Left ventricle myocardium inferior (tissue), 1 donor: ENCODE measurements around the gene FDXR. TPM values are rescaled to one million over a fixed set of nuclear protein-coding genes. Genes with fewer than 3 reads are reported as not detected.
A peak's percentile ranks its signal among the peaks of the same experiment; 100 is the strongest.
"Not testable (repeated sequence)": the region's sequence is repeated elsewhere in the genome, so short reads cannot be mapped to it uniquely, and the experiment has no call there.

ENCODE experiments used
- DNase-seq: peaks from one replicate; pipeline ENCODE4 v3.0.0-alpha.2; 2020
- H3K27ac ChIP-seq: fragments of 200-600 bp; replicated peaks from 2 replicates; pipeline ENCODE4 v1.8.0; 2021
- H3K27me3 ChIP-seq: fragments of 200-600 bp; 2 replicates; pipeline ENCODE4 v1.8.0; 2021; ENCODE audit warnings: low read depth
- H3K36me3 ChIP-seq: fragments of 200-600 bp; 2 replicates; pipeline ENCODE4 v1.8.0; 2021
- H3K4me1 ChIP-seq: fragments of 200-600 bp; 2 replicates; pipeline ENCODE4 v1.8.0; 2021
- H3K4me3 ChIP-seq: fragments of 200-600 bp; 2 replicates; pipeline ENCODE4 v1.8.0; 2021; ENCODE audit warnings: mild to moderate bottlenecking, moderate library complexity
- H3K9me3 ChIP-seq: fragments of 200-600 bp; replicated peaks from 2 replicates; pipeline ENCODE4 v1.8.0; 2021
- intact Hi-C: fragments of 100-400 bp; cut with micrococcal nuclease; formaldehyde crosslinking; loops from one replicate; pipeline ENCODE4 v1.11.0; 2022
- total RNA-seq: library from RNA; stranded (reverse); fragmentation: NEBNext Ultra II Directional; extraction: Animal tissue kit (Norgen Biotek cat#: 25700); gene quantifications from one replicate; pipeline ENCODE4 v1.2.1, GENCODE V29; 2021
- TF ChIP-seq, protein P1 (sequence below): fragments of 200-600 bp; IDR thresholded peaks from 2 replicates; pipeline ENCODE4 v1.8.0; 2021; ENCODE audit warnings: antibody characterized with exemption, mild to moderate bottlenecking, borderline replicate concordance
- donor health status: DM: no; HTN: yes; CAD: no; lungs with severe emphysema.

The FDXR gene
- total RNA-seq, 1 donor from 2014 or later: 5.7 TPM

DNA sequence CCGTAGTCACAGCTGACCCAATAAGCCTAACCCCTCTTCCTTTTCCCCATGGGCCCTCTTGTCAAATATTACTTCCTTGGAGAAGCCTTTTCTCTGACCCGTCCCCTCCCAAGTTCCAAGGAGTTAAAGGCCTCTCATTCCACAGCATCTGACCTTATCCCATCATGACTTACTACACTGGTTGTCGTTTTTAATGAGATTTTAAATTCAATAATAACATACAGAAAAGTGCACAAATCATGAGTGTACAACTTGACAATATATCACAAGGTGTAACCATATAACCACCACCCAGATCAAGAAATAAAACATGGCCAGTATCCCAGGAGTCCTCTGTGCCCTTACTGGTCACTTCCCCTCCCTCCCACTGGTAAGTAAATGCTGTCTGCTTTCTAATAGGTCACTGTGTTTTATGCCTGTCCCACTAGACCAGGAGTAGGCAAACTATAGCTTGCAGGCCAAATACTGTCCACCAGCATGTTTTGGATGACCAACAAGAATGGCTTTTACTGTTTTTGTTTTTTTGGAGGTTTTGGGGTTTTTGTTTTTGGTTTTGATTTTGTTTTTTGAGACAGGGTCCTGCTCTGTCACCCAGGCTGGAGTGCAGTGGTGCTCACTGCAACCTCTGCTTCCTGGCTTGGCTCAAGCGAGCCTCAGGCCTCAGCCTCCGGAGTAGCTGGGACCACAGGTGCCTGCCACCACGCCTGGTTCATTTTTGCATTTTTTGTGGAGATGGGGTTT, 1.2 kb upstream of the FDXR start:
- Histone ChIP-seq H3K9me3 (no peaks in the 10 kb centered on the region), H3K36me3 (no peaks in the 10 kb centered on the region), H3K27me3 (no peaks in the 10 kb centered on the region), H3K4me1 (peaks cover 45% of the 10 kb centered on the region), H3K27ac (peak overlapping the region; percentile 93), H3K4me3 (peak overlapping the region; percentile 77)
- TF ChIP-seq, protein P1, sequence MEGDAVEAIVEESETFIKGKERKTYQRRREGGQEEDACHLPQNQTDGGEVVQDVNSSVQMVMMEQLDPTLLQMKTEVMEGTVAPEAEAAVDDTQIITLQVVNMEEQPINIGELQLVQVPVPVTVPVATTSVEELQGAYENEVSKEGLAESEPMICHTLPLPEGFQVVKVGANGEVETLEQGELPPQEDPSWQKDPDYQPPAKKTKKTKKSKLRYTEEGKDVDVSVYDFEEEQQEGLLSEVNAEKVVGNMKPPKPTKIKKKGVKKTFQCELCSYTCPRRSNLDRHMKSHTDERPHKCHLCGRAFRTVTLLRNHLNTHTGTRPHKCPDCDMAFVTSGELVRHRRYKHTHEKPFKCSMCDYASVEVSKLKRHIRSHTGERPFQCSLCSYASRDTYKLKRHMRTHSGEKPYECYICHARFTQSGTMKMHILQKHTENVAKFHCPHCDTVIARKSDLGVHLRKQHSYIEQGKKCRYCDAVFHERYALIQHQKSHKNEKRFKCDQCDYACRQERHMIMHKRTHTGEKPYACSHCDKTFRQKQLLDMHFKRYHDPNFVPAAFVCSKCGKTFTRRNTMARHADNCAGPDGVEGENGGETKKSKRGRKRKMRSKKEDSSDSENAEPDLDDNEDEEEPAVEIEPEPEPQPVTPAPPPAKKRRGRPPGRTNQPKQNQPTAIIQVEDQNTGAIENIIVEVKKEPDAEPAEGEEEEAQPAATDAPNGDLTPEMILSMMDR: no peak
- no peak for DNase-seq
- intact Hi-C loops: no loop called here

DNA sequence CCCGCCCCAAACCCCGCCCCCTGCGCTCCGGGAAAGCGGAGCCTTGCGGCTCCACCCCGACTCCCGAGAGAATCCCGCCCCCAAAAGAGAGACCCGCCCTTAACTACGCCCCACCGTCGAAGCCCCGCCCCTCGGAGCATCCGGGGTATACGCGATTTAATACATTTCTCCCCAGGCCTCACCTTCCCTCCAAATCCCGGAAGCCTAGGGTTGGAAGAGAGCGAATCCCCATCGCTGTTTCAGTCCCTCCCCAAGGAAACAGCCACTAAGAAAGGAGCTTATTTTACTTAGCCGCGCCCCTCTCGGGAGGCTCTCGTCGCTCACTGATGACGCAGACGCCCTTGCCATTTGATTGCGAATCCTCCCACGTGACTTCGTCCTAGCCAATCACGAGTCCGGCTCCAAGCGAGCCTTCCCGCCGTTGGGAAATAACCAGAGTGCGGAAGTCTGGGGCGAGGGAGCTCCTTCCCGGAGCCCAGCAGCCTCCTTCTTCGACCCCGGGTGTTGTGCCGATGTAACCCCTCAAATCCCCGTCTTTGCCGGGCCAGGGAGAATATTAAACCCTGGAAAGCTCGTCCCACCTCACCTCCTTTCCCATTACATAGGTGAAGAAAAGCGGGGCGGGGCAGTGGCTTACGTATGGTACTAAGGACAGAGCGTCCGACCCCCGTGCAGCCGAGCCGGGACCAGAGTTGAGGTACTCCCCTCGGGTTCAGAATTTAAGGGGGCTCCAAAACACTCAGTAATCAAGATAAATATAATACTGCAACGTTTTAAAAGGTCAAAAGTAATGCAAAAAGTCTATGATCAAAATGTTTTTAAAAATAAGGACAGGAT, 461 bp upstream of the FDXR start:
- intact Hi-C loops: no loop called here
- peak; percentile 99 for DNase-seq

DNA sequence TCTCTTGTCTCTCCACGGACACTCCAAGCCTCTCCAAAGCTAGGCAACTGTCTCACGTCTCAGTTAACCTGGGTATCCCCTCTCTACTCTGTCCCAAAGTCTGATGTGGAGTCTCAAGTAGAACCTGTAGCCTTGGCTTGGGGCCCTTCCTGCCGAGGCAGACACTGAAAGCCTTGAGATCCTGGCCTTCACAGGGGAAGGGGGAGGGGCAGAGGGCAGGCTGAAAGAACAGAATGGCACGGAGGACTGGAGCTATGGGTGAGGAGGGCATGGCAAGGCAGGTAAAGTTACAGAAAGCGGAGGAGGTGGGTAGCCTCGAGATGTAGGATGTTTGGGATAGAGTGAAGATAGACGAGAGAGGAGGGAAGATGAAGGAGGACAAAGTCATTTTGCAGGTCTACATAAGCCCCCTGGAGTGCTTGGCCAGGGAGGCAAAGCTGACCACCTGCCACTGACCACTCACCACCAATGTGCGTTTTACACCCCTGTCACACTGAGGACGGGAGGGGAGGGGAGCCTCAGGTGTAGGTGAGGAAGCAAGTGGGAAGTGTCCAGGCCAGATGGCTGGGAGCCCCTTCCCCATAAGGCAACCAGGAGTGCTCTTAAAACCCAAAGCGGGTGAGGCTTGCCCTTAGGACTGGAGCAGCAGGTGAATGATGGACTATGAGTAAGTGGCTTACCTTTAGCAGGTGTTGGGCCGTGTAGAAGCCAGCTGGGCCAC, 1.3 kb downstream of the FDXR start:
- no peak for DNase-seq
- peaks cover 25% of the 10 kb centered on the region for H3K4me1 ChIP-seq
- intact Hi-C loops: no loop called here
- H3K4me3 ChIP-seq: peak overlapping the region; percentile 77
- TF ChIP-seq, protein P1: no peak
- no peaks in the 10 kb centered on the region for H3K27me3 ChIP-seq
- no peaks in the 10 kb centered on the region for H3K9me3 ChIP-seq
- no peaks in the 10 kb centered on the region for H3K36me3 ChIP-seq
- no peak overlapping the region for H3K27ac ChIP-seq

More for the DNA sequence above, 461 bp upstream of the FDXR start:
- Histone ChIP-seq H3K4me1 (peaks cover 41% of the 10 kb centered on the region), H3K36me3 (no peaks in the 10 kb centered on the region), H3K9me3 (no peaks in the 10 kb centered on the region), H3K27me3 (no peaks in the 10 kb centered on the region), H3K27ac (peak overlapping the region; percentile 93), H3K4me3 (peak overlapping the region; percentile 77)
- TF ChIP-seq, protein P1: no peak

DNA sequence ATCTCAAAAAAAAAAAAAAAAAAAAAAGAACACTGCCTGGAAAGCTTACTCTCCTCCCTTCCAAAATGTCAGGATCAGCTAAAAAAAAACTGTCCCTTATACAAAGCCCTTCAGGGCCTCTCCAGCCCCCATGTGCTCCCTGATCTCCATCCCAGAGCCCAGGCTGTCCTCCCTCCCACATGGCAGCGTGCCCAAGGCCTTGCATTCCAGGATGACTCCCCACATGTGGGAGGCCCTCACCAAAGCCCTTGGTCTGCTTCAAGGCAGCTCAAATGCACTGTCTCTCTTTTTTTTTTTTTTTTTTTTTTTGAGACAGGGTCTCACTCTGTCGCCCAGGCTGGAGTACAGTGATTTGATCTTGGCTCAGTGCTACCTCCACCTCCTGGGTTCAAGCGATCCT, 2.3 kb downstream of the FDXR start:
- no peak overlapping the region for H3K27ac ChIP-seq
- no peaks in the 10 kb centered on the region for H3K27me3 ChIP-seq
- H3K9me3 ChIP-seq: no peaks in the 10 kb centered on the region
- peaks cover 25% of the 10 kb centered on the region for H3K4me1 ChIP-seq
- TF ChIP-seq, protein P1: no peak
- no peaks in the 10 kb centered on the region for H3K36me3 ChIP-seq
- DNase-seq: no peak
- H3K4me3 ChIP-seq: no peak overlapping the region
- intact Hi-C loops: no loop called here

DNA sequence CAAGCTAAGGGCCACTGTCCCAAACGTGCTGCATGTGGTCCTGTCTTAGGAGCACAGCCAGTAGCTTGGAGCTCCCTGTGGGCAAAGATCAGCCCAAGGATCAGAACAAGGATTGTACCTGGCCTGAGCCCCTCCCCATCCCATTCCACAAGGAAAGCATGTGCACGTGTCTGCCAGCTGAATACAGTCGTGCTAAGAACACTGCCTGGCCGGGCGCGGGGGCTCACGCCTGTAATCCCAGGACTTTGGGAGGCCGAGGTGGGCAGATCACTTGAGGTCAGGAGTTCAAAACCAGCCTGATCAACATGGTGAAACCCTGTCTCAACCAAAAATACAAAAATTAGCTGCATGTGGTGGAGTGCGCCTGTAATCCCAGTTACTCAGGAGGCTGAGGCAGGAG, 2.8 kb downstream of the FDXR start:
- H3K27me3 ChIP-seq, H3K9me3 ChIP-seq, H3K36me3 ChIP-seq, intact Hi-C loops, H3K27ac ChIP-seq, H3K4me3 ChIP-seq, DNase-seq: not testable (repeated sequence)
- peaks cover 25% of the 10 kb centered on the region for H3K4me1 ChIP-seq
